Measurements from ENCODE around the gene LDHD.

The LDHD gene

DNA sequence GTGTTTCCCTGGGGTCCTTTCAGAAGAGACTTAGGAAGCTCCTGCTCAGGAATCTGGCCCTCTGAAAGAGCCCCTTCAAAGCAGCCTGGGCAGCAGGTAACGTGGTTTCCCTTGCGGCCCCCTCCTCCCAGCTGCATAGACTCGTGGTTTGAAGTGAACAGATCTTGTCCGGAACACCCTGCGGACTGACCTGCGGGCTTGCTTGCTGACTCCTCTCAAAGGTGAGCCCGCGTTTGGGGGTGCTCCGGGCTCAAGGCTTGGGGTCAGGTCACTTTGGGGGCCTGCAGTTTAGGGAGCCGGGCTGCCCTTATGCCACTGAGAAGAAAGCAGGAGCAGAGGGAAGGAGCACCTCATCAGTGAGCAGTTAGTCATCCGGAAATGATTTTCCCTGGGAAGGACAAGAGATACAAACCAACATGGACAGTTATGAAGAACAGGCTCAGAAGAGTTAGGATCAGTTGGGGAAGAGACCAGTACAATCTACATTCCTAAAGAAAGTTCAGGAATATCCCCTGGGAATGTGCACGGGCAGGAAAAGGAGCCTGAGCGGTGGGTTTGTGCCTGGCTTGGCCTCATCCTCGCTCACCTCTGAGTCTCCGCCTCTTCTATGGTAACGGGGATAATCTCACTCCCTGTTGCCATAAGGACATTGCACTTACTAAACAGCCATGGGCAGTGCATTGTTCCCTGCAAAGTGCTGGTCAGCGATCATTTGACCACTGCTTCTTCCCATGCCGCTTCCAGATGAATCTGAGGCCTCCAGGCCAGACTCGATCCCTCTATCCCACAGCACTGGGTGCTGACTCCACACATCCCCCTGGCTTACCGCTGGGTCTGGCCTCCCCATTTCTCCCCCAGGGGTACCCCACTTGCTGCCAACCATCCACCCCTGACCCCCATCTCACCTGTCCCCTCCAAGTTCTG is 10.0 kb downstream of the LDHD start:
- peaks cover 3% of the 10 kb centered on the region for H3K36me3 ChIP-seq (ENCODE audit: insufficient read depth, low read length)
- no peak overlapping the region for H2AFZ ChIP-seq (ENCODE audit: low read length, unreplicated experiment)
- no peaks in the 10 kb centered on the region for H3K27me3 ChIP-seq (ENCODE audit: insufficient read depth, low read length)
- H3K27ac ChIP-seq (ENCODE audit: low read depth, low read length): no peak overlapping the region
- peaks cover 43% of the 10 kb centered on the region for H3K4me1 ChIP-seq (ENCODE audit: control insufficient read depth, insufficient read depth, low read length, unreplicated experiment)
- no peak overlapping the region for H3K4me3 ChIP-seq (ENCODE audit: low read depth, low read length)
- no peaks in the 10 kb centered on the region for H3K79me2 ChIP-seq (ENCODE audit: control insufficient read depth, insufficient read depth, low read length, unreplicated experiment)

DNA sequence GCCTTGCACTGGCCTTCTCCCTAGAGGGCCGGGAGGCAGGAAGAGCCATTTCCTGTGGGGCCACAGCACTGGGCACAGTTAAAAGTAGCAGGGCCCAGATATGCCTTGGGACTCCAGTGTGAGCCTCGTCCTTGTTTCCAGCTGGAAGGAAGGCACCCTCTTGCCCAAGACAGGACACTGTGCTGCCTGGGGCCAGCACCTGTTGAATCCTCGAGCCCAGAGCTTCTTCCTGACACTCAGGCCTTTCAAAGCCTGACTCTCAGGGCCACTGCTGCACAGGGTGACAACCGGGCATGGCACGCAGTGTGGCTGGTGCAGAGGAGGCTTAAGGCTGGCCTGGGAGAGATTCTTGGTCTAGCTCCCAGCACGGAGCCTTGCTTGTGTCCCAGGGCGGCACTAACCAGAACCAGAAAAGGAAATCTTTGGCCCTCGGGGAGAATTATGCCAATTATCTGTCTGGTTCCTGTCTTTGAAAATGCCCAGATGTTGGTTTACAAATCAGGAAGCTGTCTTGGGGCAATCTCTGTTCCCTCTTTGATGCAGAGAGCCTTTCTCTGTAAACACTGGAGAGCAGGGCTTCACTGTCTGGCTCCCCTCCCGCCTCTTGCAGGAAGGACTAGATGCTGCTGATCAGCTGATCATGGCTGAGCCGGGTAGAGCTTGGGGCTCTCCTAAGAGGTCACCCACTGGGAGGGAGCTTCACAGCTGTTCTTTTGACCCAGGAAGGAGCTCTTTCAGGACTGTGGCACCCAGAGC is 11.1 kb downstream of the LDHD start:
- peaks cover 3% of the 10 kb centered on the region for H3K36me3 ChIP-seq (ENCODE audit: insufficient read depth, low read length)
- no peak overlapping the region for H3K4me3 ChIP-seq (ENCODE audit: low read depth, low read length)
- no peaks in the 10 kb centered on the region for H3K79me2 ChIP-seq (ENCODE audit: control insufficient read depth, insufficient read depth, low read length, unreplicated experiment)
- no peaks in the 10 kb centered on the region for H3K27me3 ChIP-seq (ENCODE audit: insufficient read depth, low read length)
- no peak overlapping the region for H2AFZ ChIP-seq (ENCODE audit: low read length, unreplicated experiment)
- no peak overlapping the region for H3K27ac ChIP-seq (ENCODE audit: low read depth, low read length)
- peaks cover 36% of the 10 kb centered on the region for H3K4me1 ChIP-seq (ENCODE audit: control insufficient read depth, insufficient read depth, low read length, unreplicated experiment)

DNA sequence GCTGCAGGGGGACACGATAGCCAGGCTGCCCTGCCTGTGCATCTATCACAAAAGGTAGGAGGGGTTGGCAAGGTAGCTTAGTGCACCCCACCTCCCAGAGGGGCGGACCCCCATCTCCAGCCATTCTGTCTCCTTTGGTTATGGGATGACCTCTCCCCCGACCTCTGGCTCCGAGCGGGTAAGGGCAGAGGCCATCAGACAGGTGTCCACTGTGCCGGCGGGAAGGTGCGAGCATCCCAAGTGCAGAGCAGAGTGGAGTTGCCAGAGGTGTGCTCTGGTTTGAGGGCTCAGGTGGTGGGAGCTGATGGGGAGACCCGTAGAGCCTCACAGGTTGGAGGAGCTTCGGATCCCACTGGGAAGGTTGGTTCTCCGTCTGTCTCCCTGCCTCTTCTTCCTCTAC is 11.7 kb downstream of the LDHD start:
- Histone ChIP-seq H3K27me3 (ENCODE audit: insufficient read depth, low read length) (no peaks in the 10 kb centered on the region), H3K27ac (ENCODE audit: low read depth, low read length) (no peak overlapping the region), H3K4me3 (ENCODE audit: low read depth, low read length) (no peak overlapping the region), H3K4me1 (ENCODE audit: control insufficient read depth, insufficient read depth, low read length, unreplicated experiment) (peaks cover 32% of the 10 kb centered on the region), H3K36me3 (ENCODE audit: insufficient read depth, low read length) (peaks cover 3% of the 10 kb centered on the region), H2AFZ (ENCODE audit: low read length, unreplicated experiment) (no peak overlapping the region), H3K79me2 (ENCODE audit: control insufficient read depth, insufficient read depth, low read length, unreplicated experiment) (no peaks in the 10 kb centered on the region)

DNA sequence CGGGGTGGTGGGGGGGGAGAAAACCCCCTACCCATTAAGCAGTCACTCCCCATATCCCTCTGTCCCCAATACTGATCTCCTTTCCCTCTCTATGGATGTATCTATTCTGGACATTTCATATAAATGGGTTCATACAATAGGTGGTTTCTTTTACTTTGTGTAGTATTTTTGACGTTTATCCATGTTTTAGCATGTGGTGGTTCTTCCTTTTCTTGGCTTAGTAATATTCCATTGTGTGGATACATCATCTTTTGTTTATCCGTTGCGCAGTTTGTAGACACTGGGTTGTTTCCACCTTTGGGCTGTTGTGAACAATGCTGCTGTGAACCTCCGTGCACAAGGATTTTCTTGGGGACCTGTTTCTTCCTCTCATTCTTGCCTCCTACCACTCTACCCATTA is 12.6 kb downstream of the LDHD start:
- H3K79me2 ChIP-seq (ENCODE audit: control insufficient read depth, insufficient read depth, low read length, unreplicated experiment): no peaks in the 10 kb centered on the region
- peaks cover 3% of the 10 kb centered on the region for H3K36me3 ChIP-seq (ENCODE audit: insufficient read depth, low read length)
- H2AFZ ChIP-seq (ENCODE audit: low read length, unreplicated experiment): no peak overlapping the region
- peaks cover 32% of the 10 kb centered on the region for H3K4me1 ChIP-seq (ENCODE audit: control insufficient read depth, insufficient read depth, low read length, unreplicated experiment)
- H3K27ac ChIP-seq (ENCODE audit: low read depth, low read length): no peak overlapping the region
- H3K4me3 ChIP-seq (ENCODE audit: low read depth, low read length): no peak overlapping the region
- no peaks in the 10 kb centered on the region for H3K27me3 ChIP-seq (ENCODE audit: insufficient read depth, low read length)

DNA sequence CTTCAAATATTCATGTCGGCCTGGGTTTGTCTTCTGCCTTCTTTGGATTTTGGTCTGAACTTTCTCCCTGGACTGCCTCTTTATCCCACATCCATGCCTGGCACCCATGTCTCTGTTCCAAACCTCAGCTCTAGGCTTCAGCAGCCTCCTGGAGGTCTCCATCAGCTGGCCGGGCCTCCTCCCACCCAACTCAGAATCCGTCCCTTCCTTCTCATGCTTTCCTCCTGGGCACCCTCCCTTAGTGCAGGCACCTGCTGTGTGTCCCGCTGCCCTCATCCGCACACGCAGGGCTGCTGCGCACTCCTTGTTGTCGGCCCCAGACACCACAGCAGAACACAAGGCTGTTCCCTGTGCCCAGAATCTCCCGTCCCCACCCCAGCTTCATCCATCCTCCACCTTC is 14.0 kb downstream of the LDHD start:
- no peaks in the 10 kb centered on the region for H3K79me2 ChIP-seq (ENCODE audit: control insufficient read depth, insufficient read depth, low read length, unreplicated experiment)
- H2AFZ ChIP-seq (ENCODE audit: low read length, unreplicated experiment): no peak overlapping the region
- H3K27ac ChIP-seq (ENCODE audit: low read depth, low read length): no peak overlapping the region
- peaks cover 21% of the 10 kb centered on the region for H3K4me1 ChIP-seq (ENCODE audit: control insufficient read depth, insufficient read depth, low read length, unreplicated experiment)
- no peaks in the 10 kb centered on the region for H3K27me3 ChIP-seq (ENCODE audit: insufficient read depth, low read length)
- H3K4me3 ChIP-seq (ENCODE audit: low read depth, low read length): no peak overlapping the region
- H3K36me3 ChIP-seq (ENCODE audit: insufficient read depth, low read length): peaks cover 3% of the 10 kb centered on the region

DNA sequence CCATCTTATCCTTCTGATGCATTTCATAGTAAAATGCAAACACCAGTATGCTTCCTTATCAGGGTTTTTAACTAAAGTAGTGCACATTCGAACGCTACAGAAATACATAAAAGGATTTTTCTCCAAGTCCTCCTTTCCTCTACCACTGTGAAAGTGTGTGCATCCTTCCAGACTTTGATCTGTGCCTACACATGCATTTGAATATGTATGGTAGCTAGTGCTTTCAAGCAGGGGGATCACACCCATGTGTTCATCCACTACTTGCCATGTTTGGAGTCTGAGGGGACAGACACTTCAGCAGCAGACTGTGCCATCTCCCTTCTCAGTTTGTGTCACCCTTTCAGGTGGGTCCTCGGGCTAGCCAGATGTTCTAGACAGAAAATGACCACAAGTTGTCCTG is 14.9 kb downstream of the LDHD start:
- H3K4me1 ChIP-seq (ENCODE audit: control insufficient read depth, insufficient read depth, low read length, unreplicated experiment): peaks cover 17% of the 10 kb centered on the region

DNA sequence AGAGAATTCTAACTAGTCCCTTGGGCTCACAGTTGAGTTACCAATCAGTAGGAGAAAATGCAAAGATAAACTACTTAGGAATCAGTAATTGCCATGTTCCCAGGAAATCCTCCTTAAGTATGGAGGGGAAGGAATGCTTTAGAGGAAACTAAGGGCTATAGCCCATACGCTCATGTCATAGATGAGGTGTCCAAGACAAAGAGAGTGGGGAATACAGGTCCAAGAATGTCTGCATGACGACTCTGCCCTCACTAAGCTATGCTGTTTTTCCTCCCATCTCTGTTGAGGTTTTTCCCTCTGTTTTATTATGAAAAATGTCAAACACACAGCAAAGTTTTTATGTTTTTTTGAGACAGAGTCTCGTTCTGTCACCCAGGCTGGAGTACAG is 16.0 kb downstream of the LDHD start:
- H3K27ac ChIP-seq (ENCODE audit: low read depth, low read length): no peak overlapping the region
- no peak overlapping the region for H3K4me3 ChIP-seq (ENCODE audit: low read depth, low read length)
- H3K27me3 ChIP-seq (ENCODE audit: insufficient read depth, low read length): no peaks in the 10 kb centered on the region
- peaks cover 17% of the 10 kb centered on the region for H3K4me1 ChIP-seq (ENCODE audit: control insufficient read depth, insufficient read depth, low read length, unreplicated experiment)
- H3K36me3 ChIP-seq (ENCODE audit: insufficient read depth, low read length): peaks cover 3% of the 10 kb centered on the region
- no peak overlapping the region for H2AFZ ChIP-seq (ENCODE audit: low read length, unreplicated experiment)
- H3K79me2 ChIP-seq (ENCODE audit: control insufficient read depth, insufficient read depth, low read length, unreplicated experiment): no peaks in the 10 kb centered on the region

More for the DNA sequence above, 14.9 kb downstream of the LDHD start:
- H3K4me3 ChIP-seq (ENCODE audit: low read depth, low read length): no peak overlapping the region
- peaks cover 3% of the 10 kb centered on the region for H3K36me3 ChIP-seq (ENCODE audit: insufficient read depth, low read length)
- H3K79me2 ChIP-seq (ENCODE audit: control insufficient read depth, insufficient read depth, low read length, unreplicated experiment): no peaks in the 10 kb centered on the region
- no peak overlapping the region for H2AFZ ChIP-seq (ENCODE audit: low read length, unreplicated experiment)
- H3K27ac ChIP-seq (ENCODE audit: low read depth, low read length): no peak overlapping the region
- no peaks in the 10 kb centered on the region for H3K27me3 ChIP-seq (ENCODE audit: insufficient read depth, low read length)

DNA sequence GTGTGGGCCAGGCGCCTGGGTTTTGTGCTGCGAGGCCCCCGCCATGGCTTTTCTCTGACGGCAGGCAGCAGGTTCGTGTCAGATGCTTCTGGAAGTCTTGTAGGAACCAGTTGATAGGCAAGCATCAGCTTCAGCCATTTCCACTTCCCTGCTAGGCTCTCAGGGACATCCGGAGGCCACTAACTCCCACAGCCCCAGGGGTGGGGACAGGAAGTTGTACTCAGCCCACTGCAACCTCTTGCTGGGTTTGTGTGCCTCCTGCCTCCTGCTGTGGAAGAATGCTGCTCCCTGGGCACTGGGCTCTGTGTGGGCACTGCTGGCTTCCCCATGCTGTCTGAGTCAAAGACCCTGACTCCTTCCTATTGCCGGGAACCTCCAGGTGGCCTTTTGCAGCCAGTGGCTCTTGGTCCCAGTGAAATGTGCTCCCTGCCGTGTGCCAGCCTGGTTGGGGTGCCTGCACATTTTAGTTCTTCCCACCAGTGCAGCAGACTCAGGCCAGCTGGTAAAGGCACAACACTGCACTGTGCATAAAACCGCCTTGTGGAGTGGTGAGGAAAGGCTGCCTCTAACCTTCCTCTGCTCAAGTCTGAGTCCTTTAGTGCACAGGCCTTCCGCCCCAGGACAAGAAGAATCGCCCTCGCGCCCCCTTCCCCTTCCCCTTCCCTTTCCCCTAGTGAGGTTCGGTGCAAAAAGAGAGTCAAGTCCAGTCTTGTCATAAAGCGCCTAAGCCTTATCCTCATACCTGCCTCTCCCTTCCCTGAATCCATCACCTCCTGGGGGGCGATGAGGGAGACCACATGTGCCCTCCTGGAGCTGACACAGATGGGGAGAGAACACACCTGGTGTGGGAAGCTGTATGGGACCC is 16.6 kb downstream of the LDHD start:
- peaks cover 3% of the 10 kb centered on the region for H3K36me3 ChIP-seq (ENCODE audit: insufficient read depth, low read length)
- H3K4me3 ChIP-seq (ENCODE audit: low read depth, low read length): no peak overlapping the region
- H3K27ac ChIP-seq (ENCODE audit: low read depth, low read length): no peak overlapping the region
- peaks cover 11% of the 10 kb centered on the region for H3K4me1 ChIP-seq (ENCODE audit: control insufficient read depth, insufficient read depth, low read length, unreplicated experiment)
- no peaks in the 10 kb centered on the region for H3K79me2 ChIP-seq (ENCODE audit: control insufficient read depth, insufficient read depth, low read length, unreplicated experiment)
- H2AFZ ChIP-seq (ENCODE audit: low read length, unreplicated experiment): no peak overlapping the region
- no peaks in the 10 kb centered on the region for H3K27me3 ChIP-seq (ENCODE audit: insufficient read depth, low read length)

DNA sequence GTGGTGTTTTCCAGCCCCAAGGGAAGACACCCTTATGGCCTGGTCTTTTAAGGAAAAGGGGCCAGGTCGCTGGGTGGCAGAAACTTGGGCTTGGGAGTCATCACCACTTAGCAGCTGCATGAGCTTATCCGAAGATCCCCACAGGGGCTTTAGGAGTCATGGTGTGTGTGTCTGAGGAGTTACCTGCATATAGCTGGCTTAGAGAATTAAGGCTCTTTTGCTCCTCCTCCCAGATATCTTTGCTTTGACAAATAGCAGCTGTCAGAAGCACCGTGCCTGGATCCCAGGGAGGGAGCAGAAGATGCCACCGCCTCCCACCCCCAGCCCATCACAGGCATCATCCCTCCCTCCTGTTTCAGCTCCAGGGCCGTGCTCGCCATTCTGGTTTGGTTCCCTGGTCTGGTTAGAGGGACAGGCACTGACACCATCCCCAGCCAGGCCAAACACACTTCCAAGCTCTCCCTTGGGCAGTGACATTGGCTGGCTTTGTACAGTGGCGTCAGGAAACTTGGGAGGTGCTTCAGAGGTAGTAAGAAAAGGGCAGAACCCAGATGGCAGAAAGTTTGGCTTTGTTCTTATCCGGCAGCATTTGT is 17.4 kb downstream of the LDHD start:
- H3K4me3 ChIP-seq (ENCODE audit: low read depth, low read length): no peak overlapping the region
- H2AFZ ChIP-seq (ENCODE audit: low read length, unreplicated experiment): no peak overlapping the region
- H3K36me3 ChIP-seq (ENCODE audit: insufficient read depth, low read length): no peaks in the 10 kb centered on the region; the same call in 1 of the 2 replicates
- H3K4me1 ChIP-seq (ENCODE audit: control insufficient read depth, insufficient read depth, low read length, unreplicated experiment): peaks cover 11% of the 10 kb centered on the region
- no peaks in the 10 kb centered on the region for H3K79me2 ChIP-seq (ENCODE audit: control insufficient read depth, insufficient read depth, low read length, unreplicated experiment)
- H3K27me3 ChIP-seq (ENCODE audit: insufficient read depth, low read length): no peaks in the 10 kb centered on the region
- no peak overlapping the region for H3K27ac ChIP-seq (ENCODE audit: low read depth, low read length)
